ENCODE measurements around the gene PNPLA1.
A peak's percentile ranks its signal among the peaks of the same experiment; 100 is the strongest.

Gene PNPLA1

DNA sequence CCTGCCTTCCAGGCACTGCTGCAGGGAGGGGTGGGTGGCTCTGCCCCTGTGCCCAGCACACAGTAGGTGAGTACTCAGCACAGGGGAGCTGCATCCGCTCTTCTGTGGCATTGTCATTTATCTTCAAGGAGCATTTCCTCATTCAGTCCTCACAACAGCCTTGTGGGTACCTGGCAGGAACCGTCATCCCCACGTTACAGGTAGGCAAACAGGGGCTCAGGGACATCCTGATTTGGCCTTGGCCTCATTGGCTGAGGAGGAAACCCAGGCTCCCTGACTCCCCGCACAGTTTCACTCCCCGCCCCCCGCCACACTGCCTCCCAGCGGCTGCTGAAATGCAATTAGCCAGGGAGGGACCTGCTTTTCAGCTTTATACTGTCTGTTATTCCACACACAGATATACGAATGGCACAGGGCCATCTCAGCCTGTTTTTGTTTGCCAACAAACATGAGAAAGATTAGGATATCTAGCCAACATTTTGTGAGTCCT, 24.2 kb upstream of the PNPLA1 start:
- Histone ChIP-seq H3K4me3 (ENCODE audit: low read length) (peak overlapping the region; percentile 4; the same call in 1 of the 2 replicates), H3K27me3 (ENCODE audit: control insufficient read depth, low read length) (peaks cover 7% of the 10 kb centered on the region), H3K36me3 (ENCODE audit: control insufficient read depth, low read length) (no peaks in the 10 kb centered on the region), H3K4me2 (ENCODE audit: low read length) (peak overlapping the region; percentile 42), H3K9me3 (ENCODE audit: control insufficient read depth, insufficient read depth, low read length) (no peaks in the 10 kb centered on the region), H4K20me1 (ENCODE audit: control insufficient read depth, insufficient read depth, low read depth, low read length) (no peaks in the 10 kb centered on the region), H3K4me1 (ENCODE audit: control insufficient read depth, low read length) (peaks cover 54% of the 10 kb centered on the region), H3K9me2 (replicated peaks; ENCODE audit: control insufficient read depth, low read length) (no peaks in the 10 kb centered on the region), H3K79me2 (ENCODE audit: control insufficient read depth, low read length) (no peaks in the 10 kb centered on the region), H3F3A (ENCODE audit: control insufficient read depth, insufficient read depth) (peaks cover 6% of the 10 kb centered on the region; the same call in 1 of the 2 replicates), H3K27ac (ENCODE audit: low read depth, low read length) (no peak overlapping the region)
- no peak for TF ChIP-seq EZH2phosphoT487 (IDR thresholded peaks at IDR 0.05; ENCODE audit: borderline replicate concordance, low read length)
- TF ChIP-seq, protein P1, sequence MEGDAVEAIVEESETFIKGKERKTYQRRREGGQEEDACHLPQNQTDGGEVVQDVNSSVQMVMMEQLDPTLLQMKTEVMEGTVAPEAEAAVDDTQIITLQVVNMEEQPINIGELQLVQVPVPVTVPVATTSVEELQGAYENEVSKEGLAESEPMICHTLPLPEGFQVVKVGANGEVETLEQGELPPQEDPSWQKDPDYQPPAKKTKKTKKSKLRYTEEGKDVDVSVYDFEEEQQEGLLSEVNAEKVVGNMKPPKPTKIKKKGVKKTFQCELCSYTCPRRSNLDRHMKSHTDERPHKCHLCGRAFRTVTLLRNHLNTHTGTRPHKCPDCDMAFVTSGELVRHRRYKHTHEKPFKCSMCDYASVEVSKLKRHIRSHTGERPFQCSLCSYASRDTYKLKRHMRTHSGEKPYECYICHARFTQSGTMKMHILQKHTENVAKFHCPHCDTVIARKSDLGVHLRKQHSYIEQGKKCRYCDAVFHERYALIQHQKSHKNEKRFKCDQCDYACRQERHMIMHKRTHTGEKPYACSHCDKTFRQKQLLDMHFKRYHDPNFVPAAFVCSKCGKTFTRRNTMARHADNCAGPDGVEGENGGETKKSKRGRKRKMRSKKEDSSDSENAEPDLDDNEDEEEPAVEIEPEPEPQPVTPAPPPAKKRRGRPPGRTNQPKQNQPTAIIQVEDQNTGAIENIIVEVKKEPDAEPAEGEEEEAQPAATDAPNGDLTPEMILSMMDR (IDR thresholded peaks at IDR 0.05; ENCODE audit: low read depth, low read length, poor library complexity, severe bottlenecking) = peak; percentile 87

DNA sequence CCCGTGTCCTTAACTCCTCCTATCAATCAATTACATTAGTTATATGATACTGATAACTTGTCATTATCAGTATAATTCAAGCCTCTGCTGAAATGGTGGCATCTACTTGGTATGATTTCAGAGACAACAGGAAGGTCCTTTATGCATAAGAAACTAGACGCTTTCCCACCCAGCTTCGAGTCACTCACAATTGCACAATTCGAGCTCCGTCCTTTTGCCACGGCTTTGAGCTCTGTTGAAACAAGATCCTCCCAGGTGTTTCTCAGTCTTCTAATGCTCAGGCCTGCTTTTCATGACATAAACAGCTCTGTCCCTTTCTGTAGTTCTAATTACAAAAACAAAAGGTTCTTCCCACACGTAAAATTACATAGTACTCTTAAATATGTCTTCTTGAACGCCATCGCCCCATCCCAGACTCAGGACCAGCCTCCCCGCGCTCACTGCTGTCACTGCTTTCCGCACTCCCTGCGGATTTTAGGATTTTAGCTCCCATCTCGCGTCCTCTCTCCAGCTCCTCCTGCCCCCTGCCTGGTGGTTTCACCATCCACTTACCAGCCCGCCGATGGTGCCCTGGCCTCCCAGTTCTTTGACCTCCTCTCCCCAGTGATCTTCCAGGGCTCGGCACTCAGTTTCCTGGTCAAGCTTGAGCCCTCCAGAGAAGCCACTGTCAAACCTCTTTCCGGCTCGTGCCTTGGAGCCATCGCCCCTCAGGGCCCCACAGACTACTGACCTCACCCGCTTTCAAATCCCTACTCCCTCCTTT, 23.2 kb upstream of the PNPLA1 start:
- H4K20me1 ChIP-seq (ENCODE audit: control insufficient read depth, insufficient read depth, low read depth, low read length) = no peaks in the 10 kb centered on the region
- no peaks in the 10 kb centered on the region for H3K9me3 ChIP-seq (ENCODE audit: control insufficient read depth, insufficient read depth, low read length)
- H3F3A ChIP-seq (ENCODE audit: control insufficient read depth, insufficient read depth) = 0 out of 2 replicates have a peak, but pooled peaks cover 2% of the 10 kb centered on the region
- H3K27ac ChIP-seq (ENCODE audit: low read depth, low read length) = no peak overlapping the region
- H3K4me1 ChIP-seq (ENCODE audit: control insufficient read depth, low read length) = peaks cover 47% of the 10 kb centered on the region
- no peaks in the 10 kb centered on the region for H3K79me2 ChIP-seq (ENCODE audit: control insufficient read depth, low read length)
- TF ChIP-seq, protein P1 (IDR thresholded peaks at IDR 0.05; ENCODE audit: low read depth, low read length, poor library complexity, severe bottlenecking) = no peak
- TF ChIP-seq EZH2phosphoT487 (IDR thresholded peaks at IDR 0.05; ENCODE audit: borderline replicate concordance, low read length) = no peak
- H3K27me3 ChIP-seq (ENCODE audit: control insufficient read depth, low read length) = peaks cover 7% of the 10 kb centered on the region
- H3K4me3 ChIP-seq (ENCODE audit: low read length) = no peak overlapping the region
- no peak overlapping the region for H3K4me2 ChIP-seq (ENCODE audit: low read length)
- no peaks in the 10 kb centered on the region for H3K36me3 ChIP-seq (ENCODE audit: control insufficient read depth, low read length)
- H3K9me2 ChIP-seq (replicated peaks; ENCODE audit: control insufficient read depth, low read length) = no peaks in the 10 kb centered on the region

DNA sequence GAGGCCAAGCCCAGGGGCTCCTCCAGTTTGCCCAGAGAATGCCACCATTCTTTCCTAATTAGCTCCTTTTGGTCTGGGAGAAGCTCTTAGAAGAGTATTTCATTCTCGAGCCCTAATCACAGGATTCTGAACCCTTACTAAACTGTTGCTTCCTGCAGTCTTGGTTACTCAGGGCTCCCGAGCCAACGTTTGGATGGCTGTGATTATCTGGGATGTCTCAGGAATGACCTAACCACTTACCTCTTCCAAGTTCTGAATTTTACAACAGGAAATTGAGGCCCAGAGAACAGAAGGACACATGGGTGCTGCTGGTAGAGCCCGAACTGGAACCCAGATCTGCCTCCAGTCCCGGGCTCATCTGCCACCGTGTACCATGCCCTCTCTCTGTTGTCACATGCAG, 22.2 kb upstream of the PNPLA1 start:
- no peaks in the 10 kb centered on the region for H3F3A ChIP-seq (ENCODE audit: control insufficient read depth, insufficient read depth)
- H3K79me2 ChIP-seq (ENCODE audit: control insufficient read depth, low read length) = no peaks in the 10 kb centered on the region
- H3K4me2 ChIP-seq (ENCODE audit: low read length) = no peak overlapping the region
- no peak for TF ChIP-seq EZH2phosphoT487 (IDR thresholded peaks at IDR 0.05; ENCODE audit: borderline replicate concordance, low read length)
- TF ChIP-seq, protein P1 (IDR thresholded peaks at IDR 0.05; ENCODE audit: low read depth, low read length, poor library complexity, severe bottlenecking) = no peak
- peaks cover 37% of the 10 kb centered on the region for H3K4me1 ChIP-seq (ENCODE audit: control insufficient read depth, low read length)
- no peaks in the 10 kb centered on the region for H4K20me1 ChIP-seq (ENCODE audit: control insufficient read depth, insufficient read depth, low read depth, low read length)
- no peak overlapping the region for H3K4me3 ChIP-seq (ENCODE audit: low read length)
- no peak overlapping the region for H3K27ac ChIP-seq (ENCODE audit: low read depth, low read length)
- no peaks in the 10 kb centered on the region for H3K9me3 ChIP-seq (ENCODE audit: control insufficient read depth, insufficient read depth, low read length)
- H3K9me2 ChIP-seq (replicated peaks; ENCODE audit: control insufficient read depth, low read length) = no peaks in the 10 kb centered on the region
- H3K36me3 ChIP-seq (ENCODE audit: control insufficient read depth, low read length) = no peaks in the 10 kb centered on the region
- H3K27me3 ChIP-seq (ENCODE audit: control insufficient read depth, low read length) = peaks cover 7% of the 10 kb centered on the region
